ENCODE results near the gene NINJ1. TPM values are rescaled to one million over a fixed set of nuclear protein-coding genes. Genes with fewer than 3 reads are reported as not detected.

The NINJ1 gene
- total RNA-seq, 1 donor from 2014 or later, result 21.6 TPM

GRCh38 chr9:93129691-93130500 is 4.2 kb downstream of the NINJ1 start:
- TF ChIP-seq CTCF (conservative IDR thresholded peaks at IDR 0.05), result no peak
- Mint-ChIP-seq H3K4me3 (no peak overlapping the region), H3K36me3 (no peaks in the 10 kb centered on the region), H3K27ac (no peak overlapping the region), H3K9me3 (no peaks in the 10 kb centered on the region), H3K27me3 (no peaks in the 10 kb centered on the region), H3K4me1 (ENCODE audit: unreplicated experiment) (peaks cover 18% of the 10 kb centered on the region)
- peak; percentile 67 for DNase-seq (ENCODE audit: extremely low spot score, unreplicated experiment)

- no peak overlapping the region for H3K27ac Mint-ChIP-seq
- no peaks in the 10 kb centered on the region for H3K27me3 Mint-ChIP-seq
- H3K4me1 Mint-ChIP-seq (ENCODE audit: unreplicated experiment), result peaks cover 18% of the 10 kb centered on the region
- no peak for DNase-seq (ENCODE audit: extremely low spot score, unreplicated experiment)
- no peak overlapping the region for H3K4me3 Mint-ChIP-seq
- H3K9me3 Mint-ChIP-seq, result no peaks in the 10 kb centered on the region
- no peak for TF ChIP-seq CTCF (conservative IDR thresholded peaks at IDR 0.05)
- H3K36me3 Mint-ChIP-seq, result no peaks in the 10 kb centered on the region
Measured at GRCh38 chr9:93129286-93129685, 4.8 kb downstream of the NINJ1 start.

GRCh38 chr9:93128715-93129224 is 5.3 kb downstream of the NINJ1 start:
- Mint-ChIP-seq H3K27ac (no peak overlapping the region), H3K27me3 (no peaks in the 10 kb centered on the region), H3K9me3 (no peaks in the 10 kb centered on the region), H3K4me3 (no peak overlapping the region), H3K36me3 (no peaks in the 10 kb centered on the region), H3K4me1 (ENCODE audit: unreplicated experiment) (peaks cover 18% of the 10 kb centered on the region)
- TF ChIP-seq CTCF (conservative IDR thresholded peaks at IDR 0.05), result no peak
- DNase-seq (ENCODE audit: extremely low spot score, unreplicated experiment), result no peak

- no peak for TF ChIP-seq CTCF (conservative IDR thresholded peaks at IDR 0.05)
- Mint-ChIP-seq H3K9me3 (no peaks in the 10 kb centered on the region), H3K27ac (no peak overlapping the region), H3K4me3 (no peak overlapping the region), H3K36me3 (no peaks in the 10 kb centered on the region), H3K27me3 (no peaks in the 10 kb centered on the region), H3K4me1 (ENCODE audit: unreplicated experiment) (peaks cover 18% of the 10 kb centered on the region)
- DNase-seq (ENCODE audit: extremely low spot score, unreplicated experiment), result no peak
Measured at GRCh38 chr9:93128011-93128714, 5.9 kb downstream of the NINJ1 start.

- no peak for DNase-seq (ENCODE audit: extremely low spot score, unreplicated experiment)
- peaks cover 11% of the 10 kb centered on the region for H3K4me1 Mint-ChIP-seq (ENCODE audit: unreplicated experiment)
- H3K27ac Mint-ChIP-seq, result peak overlapping the region; percentile 41
- H3K9me3 Mint-ChIP-seq, result no peaks in the 10 kb centered on the region
- no peaks in the 10 kb centered on the region for H3K27me3 Mint-ChIP-seq
- H3K4me3 Mint-ChIP-seq, result no peak overlapping the region
- no peak for TF ChIP-seq CTCF (conservative IDR thresholded peaks at IDR 0.05)
- H3K36me3 Mint-ChIP-seq, result no peaks in the 10 kb centered on the region
Measured at GRCh38 chr9:93127395-93127911, 6.6 kb downstream of the NINJ1 start.

Data from type B pancreatic cell (in vitro differentiated cells).